ENCODE data around the gene ULK3.

Gene ULK3

GRCh38 chr15:74798388-74799254, 44.3 kb downstream of the ULK3 start:
- DNase-seq: no peak

DNA sequence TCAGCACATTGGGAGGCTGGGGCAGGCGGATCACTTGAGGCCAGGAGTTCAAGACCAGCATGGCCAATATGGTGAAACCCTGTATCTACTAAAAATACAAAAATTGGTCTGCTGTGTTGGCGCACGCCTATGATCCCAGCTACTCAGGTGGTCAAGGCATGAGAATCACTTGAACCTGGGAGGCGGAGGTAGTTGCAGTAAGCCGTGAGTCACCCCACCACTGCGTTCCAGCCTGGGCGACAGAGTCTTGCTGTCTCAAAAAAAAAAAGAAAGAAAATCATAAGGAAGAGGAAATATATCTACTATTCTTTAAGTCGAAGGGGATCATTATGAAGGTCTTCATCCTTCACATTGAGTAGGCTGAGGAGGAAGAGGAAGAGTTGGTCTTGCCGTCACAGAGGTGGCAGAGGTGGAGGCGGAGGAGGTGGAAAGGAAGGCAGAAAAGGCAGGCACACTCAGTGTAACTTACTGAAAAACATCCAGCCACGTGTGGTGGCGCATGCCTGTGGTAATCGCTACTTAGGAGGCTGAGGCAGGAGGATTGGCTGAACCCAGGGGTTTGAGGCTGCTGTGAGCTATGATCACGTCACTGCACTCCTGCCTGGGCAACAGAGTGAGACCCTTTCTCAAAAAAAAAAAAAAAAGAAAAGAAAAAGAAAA, 46.9 kb downstream of the ULK3 start:
- no peak for DNase-seq

- DNase-seq: no peak
Observed at GRCh38 chr15:74794970-74795349, 48.0 kb downstream of the ULK3 start.

GRCh38 chr15:74794248-74794969, 48.5 kb downstream of the ULK3 start:
- DNase-seq: no peak

- DNase-seq: peak; percentile 73
Observed at GRCh38 chr15:74793135-74794028, 49.6 kb downstream of the ULK3 start.

DNA sequence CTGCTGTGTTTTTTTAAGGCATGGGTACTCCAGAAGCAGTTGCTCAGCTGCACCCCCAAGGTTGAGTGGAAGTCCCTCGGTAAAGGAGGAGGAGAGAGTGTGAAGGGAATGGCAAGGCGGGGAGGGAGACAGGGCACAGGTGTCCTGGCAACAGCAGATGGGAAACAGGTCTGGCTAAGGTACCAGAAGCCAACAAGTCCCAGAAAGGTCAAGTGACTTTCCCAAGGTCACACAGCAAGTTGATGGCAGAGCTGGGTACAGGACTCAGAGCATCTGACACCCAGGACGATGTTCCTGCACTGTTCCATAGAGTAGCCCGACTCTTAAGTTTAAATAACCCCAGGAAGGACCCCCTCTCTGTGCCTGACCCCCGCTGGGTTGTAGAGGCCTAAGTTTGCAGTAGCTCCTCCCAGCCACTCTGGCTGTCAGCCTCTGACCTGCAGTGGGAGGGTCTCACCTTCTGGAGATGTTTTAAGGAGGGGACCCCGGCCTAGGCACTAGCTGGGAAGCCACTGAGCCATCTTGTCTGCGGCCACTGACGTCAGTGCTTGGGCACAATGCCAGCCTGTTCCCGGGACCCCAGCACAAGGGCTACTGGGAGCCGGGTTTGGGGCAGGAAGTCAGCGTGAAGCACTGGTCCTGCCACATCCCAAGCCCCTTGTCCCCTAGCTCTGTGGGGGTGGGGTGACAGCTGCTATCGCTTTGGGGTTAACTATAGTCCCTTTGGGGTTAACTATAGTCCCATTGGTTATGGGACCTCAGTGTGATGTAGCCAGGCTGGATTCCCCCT, 50.5 kb downstream of the ULK3 start:
- no peak for DNase-seq

GRCh38 chr15:74791667-74792066, 51.3 kb downstream of the ULK3 start:
- DNase-seq: no peak

GRCh38 chr15:74791007-74791406, 51.9 kb downstream of the ULK3 start:
- DNase-seq: no peak

DNA sequence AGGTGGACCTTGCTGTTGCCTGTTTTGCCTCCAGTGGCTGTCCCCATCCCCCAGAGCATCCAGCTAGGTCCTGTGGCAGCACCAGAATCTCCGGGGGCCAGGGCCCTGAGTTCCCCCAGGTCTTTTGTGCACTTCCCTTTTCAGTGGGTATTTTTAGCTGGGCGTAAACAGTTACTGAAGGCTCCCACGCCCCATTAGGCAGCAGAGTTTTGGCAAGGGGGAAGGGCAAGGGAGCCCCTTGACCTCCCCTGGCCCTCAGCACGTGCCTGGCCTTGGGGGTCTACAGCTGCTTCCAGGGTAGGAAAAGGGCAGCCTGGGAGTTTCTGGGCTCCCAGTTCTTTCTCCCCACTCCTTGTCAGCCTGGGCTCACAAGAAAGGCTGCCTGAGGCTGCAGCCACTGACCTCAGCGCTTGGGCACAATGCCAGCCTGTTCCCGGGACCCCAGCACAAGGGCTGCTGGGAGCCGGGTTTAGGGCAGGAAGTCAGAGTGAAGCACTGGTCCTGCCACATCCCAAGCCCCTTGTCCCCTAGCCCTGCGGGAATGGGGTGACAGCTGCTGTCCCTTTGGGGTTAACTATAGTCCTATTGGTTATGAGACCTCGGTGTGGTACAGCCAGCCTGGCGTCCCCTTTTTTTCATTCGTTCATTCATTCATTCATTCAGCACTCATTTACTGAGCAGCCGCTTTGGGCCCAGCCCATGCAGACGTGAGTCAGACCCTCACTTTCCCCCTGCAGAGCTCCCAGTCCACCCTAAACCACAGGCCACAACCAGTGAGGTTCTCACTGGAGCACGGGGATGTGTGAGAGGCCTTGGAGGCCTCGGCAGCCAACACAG, 52.7 kb downstream of the ULK3 start:
- DNase-seq: no peak

GRCh38 chr15:74789741-74790079, 53.2 kb downstream of the ULK3 start:
- no peak for DNase-seq

DNA sequence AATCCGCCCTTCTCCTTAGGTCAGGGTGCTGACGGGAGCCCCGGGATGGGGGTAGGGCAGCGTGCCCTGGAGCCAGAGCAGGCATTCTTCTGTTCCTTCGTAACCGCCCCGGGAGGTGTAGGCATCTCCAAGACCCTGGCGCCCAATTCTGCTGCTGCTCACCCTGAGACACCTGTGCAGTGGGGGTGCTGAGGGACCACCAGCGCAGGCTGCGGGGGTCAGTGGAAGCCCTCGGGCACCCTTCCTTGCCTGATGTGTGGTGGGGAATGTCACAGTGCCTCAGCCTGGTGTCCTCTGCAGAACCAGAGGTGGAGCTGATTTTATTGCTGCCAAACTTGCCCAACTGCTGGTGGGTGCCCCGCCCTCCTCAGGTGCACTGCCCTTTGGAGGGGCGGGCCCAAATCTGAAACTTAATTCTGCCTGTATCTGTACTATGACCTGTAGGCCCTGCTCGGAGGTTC, 53.8 kb downstream of the ULK3 start:
- DNase-seq: no peak

GRCh38 chr15:74788683-74789151, 54.2 kb downstream of the ULK3 start:
- DNase-seq: peak; percentile 70

DNA sequence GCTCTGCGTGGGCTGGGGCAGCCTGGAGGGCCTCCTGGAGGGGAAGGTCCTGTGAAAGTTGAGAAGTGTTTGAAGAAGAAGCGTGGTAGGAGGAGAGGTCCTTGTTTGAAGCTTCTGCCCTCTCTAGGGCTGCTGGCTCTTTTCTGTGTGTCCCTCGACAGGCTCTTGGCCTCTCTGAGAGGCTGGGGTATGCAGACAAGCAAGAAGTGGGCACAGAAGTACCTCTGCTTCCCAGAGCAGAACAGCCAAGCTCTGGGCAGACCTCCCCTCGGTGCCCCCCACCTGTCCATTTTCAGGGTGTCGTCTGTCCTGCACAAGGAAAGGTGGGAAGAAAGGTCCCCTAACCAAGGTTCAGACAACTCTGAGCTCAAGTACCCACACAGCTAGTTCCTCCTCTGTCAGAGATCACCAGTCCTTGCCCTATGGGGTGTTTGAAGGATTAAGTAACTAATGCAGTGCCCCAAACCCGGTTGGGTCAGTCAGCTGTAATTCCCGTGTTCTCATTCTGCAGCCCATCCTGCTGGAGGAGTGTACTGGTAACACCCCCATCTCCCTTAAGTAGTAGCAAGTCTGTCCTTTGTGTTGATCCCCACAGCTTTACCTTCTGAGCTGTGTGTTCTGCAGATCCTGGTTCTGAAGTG, 54.8 kb downstream of the ULK3 start:
- DNase-seq: no peak

DNA sequence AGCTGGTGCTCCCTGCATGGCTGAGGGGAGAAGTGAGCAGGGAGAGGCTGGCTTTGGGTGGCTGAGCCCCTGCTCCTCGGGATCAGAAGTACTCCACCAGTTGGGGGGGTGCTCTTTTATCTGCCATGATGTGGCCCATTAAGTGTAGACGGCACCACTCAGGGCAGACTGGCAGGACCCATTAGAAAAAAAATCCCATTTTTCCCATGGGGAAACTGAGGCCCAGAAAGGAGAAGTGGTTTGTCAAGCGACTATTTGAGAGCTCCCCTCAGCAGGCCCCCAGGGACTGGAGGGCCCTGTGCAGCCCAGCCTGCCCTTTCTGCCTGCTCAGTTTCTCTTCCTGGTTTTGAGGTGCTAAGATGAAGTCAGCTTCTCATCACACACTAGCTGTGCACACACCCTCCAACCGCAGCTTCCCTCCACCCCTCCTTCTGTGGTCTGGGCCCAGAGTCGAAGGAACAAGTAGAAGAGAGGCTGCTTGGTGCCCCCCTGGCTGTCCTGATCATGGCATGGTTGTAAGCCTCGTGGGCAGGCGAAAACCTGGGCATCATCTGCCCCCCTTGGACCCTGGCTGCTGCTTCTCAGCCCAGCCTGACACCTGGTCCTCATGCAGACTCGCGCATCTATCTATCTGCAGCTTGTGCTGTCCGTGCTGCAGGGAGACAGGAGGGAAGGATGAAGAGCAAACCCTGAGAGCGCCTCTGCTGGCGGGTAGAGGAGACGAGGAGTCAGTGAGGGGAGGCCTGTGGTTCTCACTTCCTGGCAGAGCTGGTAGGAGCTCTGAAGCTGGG, 55.5 kb downstream of the ULK3 start:
- DNase-seq: peak; percentile 96

- DNase-seq: no peak
Observed at GRCh38 chr15:74786551-74787165, 56.3 kb downstream of the ULK3 start.
